ENCODE measurements around the gene BAD. TPM values are rescaled to one million over a fixed set of nuclear protein-coding genes. Genes with fewer than 3 reads are reported as not detected.

The BAD gene
- total RNA-seq, 2 donors from 2014 or later = 39.2 to 83.8 TPM

- Histone ChIP-seq H3K27me3 (replicated peaks; ENCODE audit: insufficient read depth) (no peaks in the 10 kb centered on the region), H3K36me3 (peaks cover 3% of the 10 kb centered on the region), H3K4me3 (no peak overlapping the region), H3K9me3 (no peaks in the 10 kb centered on the region), H3K27ac (no peak overlapping the region), H3K4me1 (ENCODE audit: control insufficient read depth in 1 of 2, low read depth in 2 of 2) (peaks cover 3 to 29% of the 10 kb centered on the region in 2 donors)
- no peak for TF ChIP-seq CTCF (IDR thresholded peaks at IDR 0.05)
- ATAC-seq (ENCODE audit: insufficient number of reproducible peaks, low FRiP score, low read depth) (no peak), DNase-seq (ENCODE audit: low spot score) (no peak)
Measured at GRCh38 chr11:64223001-64223651, 61.3 kb downstream of the BAD start.

GRCh38 chr11:64222651-64223000 lies 61.8 kb downstream of the BAD start:
- ATAC-seq (ENCODE audit: insufficient number of reproducible peaks, low FRiP score, low read depth) (no peak), DNase-seq (ENCODE audit: low spot score) (no peak)
- Histone ChIP-seq H3K9me3 (no peaks in the 10 kb centered on the region), H3K27me3 (replicated peaks; ENCODE audit: insufficient read depth) (no peaks in the 10 kb centered on the region), H3K27ac (no peak overlapping the region), H3K4me1 (ENCODE audit: control insufficient read depth in 1 of 2, low read depth in 2 of 2) (peaks cover 3 to 24% of the 10 kb centered on the region in 2 donors), H3K4me3 (no peak overlapping the region), H3K36me3 (peaks cover 3% of the 10 kb centered on the region)
- no peak for TF ChIP-seq CTCF (IDR thresholded peaks at IDR 0.05)

GRCh38 chr11:64220798-64221197 lies 63.7 kb downstream of the BAD start:
- peaks cover 3% of the 10 kb centered on the region for H3K36me3 ChIP-seq
- no peaks in the 10 kb centered on the region for H3K27me3 ChIP-seq (replicated peaks; ENCODE audit: insufficient read depth)
- DNase-seq (ENCODE audit: low spot score) = no peak

GRCh38 chr11:64220271-64220670 lies 64.2 kb downstream of the BAD start:
- Histone ChIP-seq H3K9me3 (no peaks in the 10 kb centered on the region), H3K4me1 (ENCODE audit: control insufficient read depth in 1 of 2, low read depth in 2 of 2) (peaks cover 0 to 7% of the 10 kb centered on the region in 2 donors), H3K4me3 (no peak overlapping the region), H3K27ac (no peak overlapping the region), H3K36me3 (peaks cover 3% of the 10 kb centered on the region), H3K27me3 (replicated peaks; ENCODE audit: insufficient read depth) (no peaks in the 10 kb centered on the region)
- no peak for DNase-seq (ENCODE audit: low spot score)
- ATAC-seq (ENCODE audit: insufficient number of reproducible peaks, low FRiP score, low read depth) = no peak
- TF ChIP-seq CTCF (IDR thresholded peaks at IDR 0.05) = no peak

More at GRCh38 chr11:64220798-64221197, 63.7 kb downstream of the BAD start:
- no peak overlapping the region for H3K27ac ChIP-seq
- no peak for TF ChIP-seq CTCF (IDR thresholded peaks at IDR 0.05)
- no peak overlapping the region for H3K4me3 ChIP-seq
- H3K4me1 ChIP-seq (ENCODE audit: control insufficient read depth in 1 of 2, low read depth in 2 of 2) = peaks cover 0 to 12% of the 10 kb centered on the region in 2 donors
- ATAC-seq (ENCODE audit: insufficient number of reproducible peaks, low FRiP score, low read depth) = no peak
- no peaks in the 10 kb centered on the region for H3K9me3 ChIP-seq

Other genes starting within 250 kb of the BAD start
- under 1 TPM in 1 of 2 donors, not detected in 1; 0.41 TPM for gene FLRT1, start 248.7 kb downstream of the BAD start, total RNA-seq
- 10 to 100 TPM; 15.8 to 17.6 TPM for gene MACROD1, start 118.6 kb downstream of the BAD start, total RNA-seq
- gene STIP1, start 98.5 kb downstream of the BAD start, total RNA-seq = 10 to 100 TPM; 74.7 to 91.2 TPM
- 10 to 100 TPM; 47.2 to 66.6 TPM for gene FERMT3, start 77.9 kb downstream of the BAD start, total RNA-seq
- gene TRPT1, start 58.5 kb downstream of the BAD start, total RNA-seq = 10 to 100 TPM; 67.2 to 95.3 TPM
- gene NUDT22, start 58.4 kb downstream of the BAD start, total RNA-seq = 10 to 100 TPM; 52.3 to 61.6 TPM
- 10 to 100 TPM; 13.5 to 53.2 TPM for gene DNAJC4, start 54.1 kb downstream of the BAD start, total RNA-seq
- 100 to 1,000 TPM in 1 of 2 donors, 10 to 100 TPM in 1; 81.8 to 107 TPM for gene VEGFB, start 50.1 kb downstream of the BAD start, total RNA-seq
- gene FKBP2, start 43.6 kb downstream of the BAD start, total RNA-seq = 10 to 100 TPM; 51.7 to 53.0 TPM
- 100 to 1,000 TPM in 1 of 2 donors, 10 to 100 TPM in 1; 75.3 to 122 TPM for gene PPP1R14B, start 37.7 kb downstream of the BAD start, total RNA-seq
- 10 to 100 TPM; 31.5 to 39.7 TPM for gene PLCB3, start 33.1 kb downstream of the BAD start, total RNA-seq
- 10 to 100 TPM in 1 of 2 donors, 1 to 10 TPM in 1; 8.7 to 19.0 TPM for gene GPR137, start 1.2 kb upstream of the BAD start, total RNA-seq
- gene KCNK4, start 6.6 kb upstream of the BAD start, total RNA-seq = not detected
- not detected for gene CATSPERZ, start 15.7 kb upstream of the BAD start, total RNA-seq
- 10 to 100 TPM; 33.4 to 46.0 TPM for gene ESRRA, start 20.9 kb upstream of the BAD start, total RNA-seq
- 100 to 1,000 TPM; 157 to 218 TPM for gene TRMT112, start 32.9 kb upstream of the BAD start, total RNA-seq
- 100 to 1,000 TPM in 1 of 2 donors, 10 to 100 TPM in 1; 91.1 to 136 TPM for gene PRDX5, start 33.5 kb upstream of the BAD start, total RNA-seq
- 10 to 100 TPM; 10.3 to 19.0 TPM for gene CCDC88B, start 55.5 kb upstream of the BAD start, total RNA-seq
- gene RPS6KA4, start 74.5 kb upstream of the BAD start, total RNA-seq = 10 to 100 TPM; 42.5 to 50.0 TPM